SH-SY5Y (cell line): Measurements from ENCODE around the gene SPATA2.

Source experiments
- GATA2 ChIP-seq: IDR thresholded peaks from 2 replicates; pipeline ENCODE4 v1.6.1; 2011; ENCODE audit warnings: mild to moderate bottlenecking, low read depth, low read length
- GATA3 ChIP-seq: IDR thresholded peaks from 2 replicates; pipeline ENCODE4 v1.6.1; 2011; ENCODE audit warnings: low read depth, mild to moderate bottlenecking, low read length, moderate library complexity

DNA sequence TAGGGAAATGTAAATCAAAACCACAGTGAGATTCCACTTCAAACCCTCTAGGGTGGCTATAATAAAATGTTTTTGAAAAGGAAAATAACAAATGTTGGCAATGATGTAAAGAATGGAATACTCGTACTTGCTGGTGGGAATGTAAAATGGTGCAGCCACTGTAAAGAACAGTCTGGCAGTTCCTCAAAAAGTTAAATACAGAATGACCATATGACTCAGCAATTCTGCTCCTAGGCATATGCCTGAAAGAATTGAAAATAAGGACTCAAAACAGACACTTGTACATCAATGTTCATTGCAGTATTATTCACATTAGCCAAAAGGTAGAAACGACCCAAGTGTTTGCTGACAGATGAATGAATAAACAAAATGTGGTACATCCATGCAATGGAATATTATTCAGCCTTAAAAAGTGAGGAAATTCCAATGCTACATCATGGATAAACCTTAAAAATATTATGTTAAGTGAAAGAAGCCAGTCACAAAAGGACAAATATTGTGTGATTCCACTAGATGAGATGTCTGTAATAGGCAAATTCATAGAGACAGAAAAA, 10.6 kb upstream of the SPATA2 start:
- TF ChIP-seq GATA2 (no peak), GATA3 (no peak)
